Vagina (tissue), 2 donors: ENCODE measurements around the gene PCNT.

Source experiments
- CTCF ChIP-seq, 3 experiments: fragments of 450-650 bp in 2 of 3; fragments of 200-600 bp in 1 of 3; sonication (generic) in 1 of 3; IDR thresholded peaks; one replicate each; pipeline ENCODE4 v1.5.1; 2017 to 2019; ENCODE audit warnings: antibody characterized with exemption in 3 of 3, mild to moderate bottlenecking in 2 of 3, moderate library complexity in 2 of 3
- POLR2A ChIP-seq, 2 donors: fragments of 450-650 bp; IDR thresholded peaks; one replicate each; pipeline ENCODE4 v1.6.1; 2017; ENCODE audit warnings: antibody characterized with exemption in 2 of 2, mild to moderate bottlenecking in 2 of 2, moderate library complexity in 2 of 2
- POLR2AphosphoS5 ChIP-seq, 2 donors: sonication (generic); formaldehyde crosslinking; IDR thresholded peaks; one replicate each; pipeline ENCODE4 v1.9.0; 2017; ENCODE audit warnings: antibody characterized with exemption in 2 of 2, mild to moderate bottlenecking in 2 of 2, low read depth in 1 of 2; ENCODE audit not compliant: insufficient read depth in 1 of 2

GRCh38 chr21:46469275-46469674 lies 145.3 kb downstream of the PCNT start:
- TF ChIP-seq CTCF (IDR thresholded peaks at IDR 0.05) = no peak
- no peak for TF ChIP-seq POLR2A (IDR thresholded peaks at IDR 0.05)
- no peak for TF ChIP-seq POLR2AphosphoS5 (IDR thresholded peaks at IDR 0.05; ENCODE audit: insufficient read depth in 1 of 2, low read depth in 1 of 2)
